ENCODE measurements around the gene PPP1R12B. TPM values are rescaled to one million over a fixed set of nuclear protein-coding genes. Genes with fewer than 3 reads are reported as not detected.
"Not testable (repeated sequence)": the region's sequence is repeated elsewhere in the genome, so short reads cannot be mapped to it uniquely, and the experiment has no call there.

Gene PPP1R12B
- total RNA-seq, 1 donor from 2014 or later, result 44.9 TPM

DNA sequence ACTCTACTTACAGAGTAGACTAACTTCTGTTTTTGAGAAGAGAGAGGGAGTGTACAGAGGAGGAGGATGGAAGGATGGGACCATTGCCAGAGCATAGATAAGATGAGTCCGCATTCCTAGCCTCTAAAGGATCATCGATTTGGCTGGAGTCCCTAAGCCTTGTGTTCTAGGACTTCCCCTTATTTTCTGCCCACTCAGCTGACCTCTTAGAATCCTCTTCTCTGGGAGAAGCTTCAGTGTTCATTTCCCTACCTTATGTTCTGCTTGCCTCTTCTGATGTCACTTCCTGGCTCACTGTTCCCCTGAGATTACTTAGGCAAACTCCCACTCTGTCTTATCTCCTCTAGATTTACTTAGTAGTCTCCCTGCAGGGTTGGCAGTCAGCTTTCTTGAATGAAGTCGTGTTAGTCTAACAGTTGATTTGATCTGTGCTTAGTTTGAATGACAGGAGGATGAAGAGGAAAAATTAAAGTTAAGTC lies 205.1 kb downstream of the PPP1R12B start:
- H3K27ac Mint-ChIP-seq, result no peak overlapping the region
- TF ChIP-seq, protein P1, sequence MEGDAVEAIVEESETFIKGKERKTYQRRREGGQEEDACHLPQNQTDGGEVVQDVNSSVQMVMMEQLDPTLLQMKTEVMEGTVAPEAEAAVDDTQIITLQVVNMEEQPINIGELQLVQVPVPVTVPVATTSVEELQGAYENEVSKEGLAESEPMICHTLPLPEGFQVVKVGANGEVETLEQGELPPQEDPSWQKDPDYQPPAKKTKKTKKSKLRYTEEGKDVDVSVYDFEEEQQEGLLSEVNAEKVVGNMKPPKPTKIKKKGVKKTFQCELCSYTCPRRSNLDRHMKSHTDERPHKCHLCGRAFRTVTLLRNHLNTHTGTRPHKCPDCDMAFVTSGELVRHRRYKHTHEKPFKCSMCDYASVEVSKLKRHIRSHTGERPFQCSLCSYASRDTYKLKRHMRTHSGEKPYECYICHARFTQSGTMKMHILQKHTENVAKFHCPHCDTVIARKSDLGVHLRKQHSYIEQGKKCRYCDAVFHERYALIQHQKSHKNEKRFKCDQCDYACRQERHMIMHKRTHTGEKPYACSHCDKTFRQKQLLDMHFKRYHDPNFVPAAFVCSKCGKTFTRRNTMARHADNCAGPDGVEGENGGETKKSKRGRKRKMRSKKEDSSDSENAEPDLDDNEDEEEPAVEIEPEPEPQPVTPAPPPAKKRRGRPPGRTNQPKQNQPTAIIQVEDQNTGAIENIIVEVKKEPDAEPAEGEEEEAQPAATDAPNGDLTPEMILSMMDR (IDR thresholded peaks at IDR 0.05; ENCODE audit: unreplicated experiment), result no peak
- no peak overlapping the region for H3K4me3 Mint-ChIP-seq (ENCODE audit: low read depth)
- H3K9me3 Mint-ChIP-seq (ENCODE audit: low read depth), result no peaks in the 10 kb centered on the region
- no peak for DNase-seq (ENCODE audit: low spot score, unreplicated experiment)
- peaks cover 3% of the 10 kb centered on the region for H3K36me3 Mint-ChIP-seq (ENCODE audit: insufficient read depth)
- no peaks in the 10 kb centered on the region for H3K27me3 Mint-ChIP-seq
- peaks cover 13% of the 10 kb centered on the region for H3K4me1 Mint-ChIP-seq (ENCODE audit: low read depth)

DNA sequence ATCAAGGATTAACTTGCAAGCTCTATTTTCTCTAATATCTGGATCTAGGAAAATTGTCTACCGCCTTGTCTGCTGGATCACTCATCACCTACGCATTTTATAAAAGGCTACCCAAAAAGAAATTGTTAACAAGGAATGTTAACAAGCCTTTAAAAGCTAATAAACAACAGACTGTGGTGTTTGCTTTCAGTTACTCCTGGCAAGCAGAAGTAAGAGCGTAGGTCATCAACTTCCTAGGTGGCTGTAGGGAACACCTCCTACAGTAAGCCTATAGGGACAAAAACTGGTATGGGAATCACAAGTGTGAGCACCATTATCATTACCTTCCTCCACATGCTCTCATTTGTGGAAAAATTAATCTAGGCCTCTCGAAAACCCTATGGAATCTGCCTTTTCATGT lies 206.1 kb downstream of the PPP1R12B start:
- H3K4me3 Mint-ChIP-seq (ENCODE audit: low read depth); DNase-seq (ENCODE audit: low spot score, unreplicated experiment); H3K36me3 Mint-ChIP-seq (ENCODE audit: insufficient read depth); H3K9me3 Mint-ChIP-seq (ENCODE audit: low read depth); H3K27me3 Mint-ChIP-seq; H3K27ac Mint-ChIP-seq: not testable (repeated sequence)
- peaks cover 15% of the 10 kb centered on the region for H3K4me1 Mint-ChIP-seq (ENCODE audit: low read depth)

DNA sequence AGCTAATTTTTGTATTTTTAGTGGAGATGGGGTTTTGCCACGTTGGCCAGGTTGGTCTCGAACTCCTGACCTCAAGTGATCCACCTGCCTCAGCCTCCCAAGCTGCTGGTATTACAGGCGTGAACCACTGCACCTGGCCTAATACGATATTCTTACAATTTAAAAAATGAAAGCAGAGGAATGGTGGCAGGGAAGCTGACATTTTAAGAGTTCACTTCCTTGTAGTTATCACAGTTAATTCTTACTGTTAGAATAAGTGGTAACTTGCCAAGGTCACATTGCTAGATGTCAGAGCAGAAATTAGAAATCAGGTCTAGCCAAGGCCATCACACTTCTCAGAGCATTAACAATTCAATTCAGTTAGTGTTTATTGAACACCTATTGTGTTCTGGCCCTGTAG lies 207.5 kb downstream of the PPP1R12B start:
- H3K27me3 Mint-ChIP-seq; H3K27ac Mint-ChIP-seq; H3K36me3 Mint-ChIP-seq (ENCODE audit: insufficient read depth); H3K4me3 Mint-ChIP-seq (ENCODE audit: low read depth); H3K9me3 Mint-ChIP-seq (ENCODE audit: low read depth); DNase-seq (ENCODE audit: low spot score, unreplicated experiment): not testable (repeated sequence)
- peaks cover 15% of the 10 kb centered on the region for H3K4me1 Mint-ChIP-seq (ENCODE audit: low read depth)

DNA sequence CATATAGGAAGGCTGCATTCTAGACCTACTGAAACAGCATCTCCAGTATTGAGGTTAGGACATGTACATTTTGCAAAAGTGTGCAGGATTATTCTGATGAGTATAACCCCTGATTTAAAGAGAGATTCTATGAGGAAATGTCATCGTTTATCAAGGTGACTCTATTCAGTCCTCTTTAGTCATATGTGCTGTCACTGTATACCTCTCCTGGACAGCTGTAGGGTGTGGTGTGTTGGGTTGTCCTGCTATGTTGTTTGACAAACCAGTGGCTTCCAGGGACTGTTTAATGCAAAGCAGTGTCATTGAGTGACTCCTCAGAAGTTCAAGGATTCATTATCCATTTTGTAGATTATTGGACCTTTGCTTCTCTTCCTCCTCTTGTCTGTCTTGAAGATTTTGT lies 209.2 kb downstream of the PPP1R12B start:
- not testable (repeated sequence) for H3K4me3 Mint-ChIP-seq (ENCODE audit: low read depth); H3K27me3 Mint-ChIP-seq; H3K9me3 Mint-ChIP-seq (ENCODE audit: low read depth); H3K27ac Mint-ChIP-seq; H3K36me3 Mint-ChIP-seq (ENCODE audit: insufficient read depth); DNase-seq (ENCODE audit: low spot score, unreplicated experiment)
- H3K4me1 Mint-ChIP-seq (ENCODE audit: low read depth), result peaks cover 15% of the 10 kb centered on the region

DNA sequence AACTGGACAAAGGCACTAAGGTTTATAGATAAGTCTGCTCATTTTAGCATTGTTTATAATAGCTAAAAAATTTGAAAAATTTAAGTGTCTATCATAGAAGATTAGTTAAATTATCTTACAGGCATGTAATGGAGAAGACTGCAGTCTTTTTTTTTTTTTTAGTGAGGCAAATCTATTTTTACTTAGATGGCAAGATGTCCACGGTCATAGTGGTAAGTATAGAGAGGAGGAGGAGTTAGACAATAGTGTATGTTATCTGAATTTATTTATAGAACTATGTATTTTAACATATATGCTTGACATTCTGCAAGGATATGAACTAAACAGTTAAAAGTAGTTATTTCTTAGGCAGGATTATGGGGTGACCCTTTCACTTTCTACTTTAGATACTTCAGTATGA lies 212.7 kb downstream of the PPP1R12B start:
- no peak for DNase-seq (ENCODE audit: low spot score, unreplicated experiment)
- peaks cover 24% of the 10 kb centered on the region for H3K4me1 Mint-ChIP-seq (ENCODE audit: low read depth)
- H3K27me3 Mint-ChIP-seq, result no peaks in the 10 kb centered on the region
- H3K36me3 Mint-ChIP-seq (ENCODE audit: insufficient read depth), result peaks cover 5% of the 10 kb centered on the region
- H3K4me3 Mint-ChIP-seq (ENCODE audit: low read depth), result no peak overlapping the region
- no peak overlapping the region for H3K27ac Mint-ChIP-seq
- TF ChIP-seq, protein P1 (IDR thresholded peaks at IDR 0.05; ENCODE audit: unreplicated experiment), result no peak
- no peaks in the 10 kb centered on the region for H3K9me3 Mint-ChIP-seq (ENCODE audit: low read depth)

DNA sequence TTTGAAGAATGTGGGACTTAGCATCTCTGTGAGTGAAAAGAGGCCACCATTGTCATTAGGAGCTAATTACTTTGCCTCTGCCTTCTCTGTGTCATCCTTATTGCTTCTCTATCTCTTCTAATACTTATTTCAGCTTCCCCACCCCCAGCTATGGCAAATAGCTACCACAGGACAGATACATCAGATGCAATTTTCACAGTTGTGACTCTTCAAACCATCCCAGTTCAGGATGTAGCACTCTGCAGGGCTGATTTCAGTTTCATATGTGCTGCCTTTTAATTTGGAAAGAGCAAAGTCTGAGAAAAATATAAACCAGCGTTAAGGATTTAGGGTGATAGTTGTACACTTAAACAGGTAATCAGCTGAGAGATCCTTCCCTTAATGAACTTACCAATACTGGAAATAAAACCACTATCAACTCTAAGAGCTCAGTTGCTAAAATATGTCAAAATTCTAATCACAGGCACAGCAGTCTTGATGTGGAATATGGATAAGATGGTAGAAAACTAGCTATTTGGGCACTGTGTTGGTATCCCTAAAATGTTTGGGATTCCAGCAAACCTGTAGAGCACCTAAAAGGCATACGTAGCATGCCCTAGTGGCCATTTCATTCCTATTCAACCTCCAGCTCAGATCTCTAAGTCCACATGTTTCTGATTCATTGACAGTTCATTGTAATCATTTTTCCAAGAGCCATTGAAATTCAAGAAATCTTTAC lies 213.4 kb downstream of the PPP1R12B start:
- H3K4me3 Mint-ChIP-seq (ENCODE audit: low read depth), result no peak overlapping the region
- no peaks in the 10 kb centered on the region for H3K9me3 Mint-ChIP-seq (ENCODE audit: low read depth)
- no peak overlapping the region for H3K27ac Mint-ChIP-seq
- H3K27me3 Mint-ChIP-seq, result no peaks in the 10 kb centered on the region
- no peak for DNase-seq (ENCODE audit: low spot score, unreplicated experiment)
- H3K4me1 Mint-ChIP-seq (ENCODE audit: low read depth), result peaks cover 20% of the 10 kb centered on the region
- TF ChIP-seq, protein P1 (IDR thresholded peaks at IDR 0.05; ENCODE audit: unreplicated experiment), result peak; percentile 15
- peaks cover 1% of the 10 kb centered on the region for H3K36me3 Mint-ChIP-seq (ENCODE audit: insufficient read depth)

DNA sequence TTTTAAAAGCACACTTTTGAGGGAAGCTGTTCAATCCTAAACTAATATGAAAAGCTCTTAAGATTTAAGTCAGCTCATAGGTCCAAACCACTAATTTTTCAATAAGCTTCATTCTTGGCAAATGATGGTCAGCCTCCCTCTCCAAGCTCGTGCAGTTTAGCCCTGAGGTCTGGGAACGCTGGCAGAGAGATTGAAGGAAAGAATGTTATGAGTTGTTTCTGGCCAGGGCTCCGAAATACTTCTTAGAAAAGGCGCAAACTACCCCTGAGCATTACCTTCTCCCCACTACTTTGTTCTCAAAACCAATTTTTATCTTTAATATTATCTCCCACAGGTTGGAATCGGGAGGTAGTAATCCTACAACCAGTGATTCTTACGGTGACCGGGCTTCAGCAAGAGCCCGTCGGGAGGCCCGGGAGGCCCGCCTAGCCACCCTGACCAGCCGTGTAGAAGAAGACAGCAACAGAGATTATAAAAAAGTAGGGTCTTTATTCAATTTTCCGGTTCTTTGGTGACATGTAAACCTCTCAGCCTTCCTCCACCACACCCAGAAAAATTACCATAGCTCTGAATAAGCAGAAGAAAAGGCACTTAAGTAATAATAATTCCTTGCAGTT lies 214.1 kb downstream of the PPP1R12B start:
- peaks cover 1% of the 10 kb centered on the region for H3K36me3 Mint-ChIP-seq (ENCODE audit: insufficient read depth)
- H3K4me1 Mint-ChIP-seq (ENCODE audit: low read depth), result peaks cover 24% of the 10 kb centered on the region
- no peak overlapping the region for H3K4me3 Mint-ChIP-seq (ENCODE audit: low read depth)
- H3K27ac Mint-ChIP-seq, result no peak overlapping the region
- TF ChIP-seq, protein P1 (IDR thresholded peaks at IDR 0.05; ENCODE audit: unreplicated experiment), result no peak
- no peaks in the 10 kb centered on the region for H3K9me3 Mint-ChIP-seq (ENCODE audit: low read depth)
- H3K27me3 Mint-ChIP-seq, result no peaks in the 10 kb centered on the region
- no peak for DNase-seq (ENCODE audit: low spot score, unreplicated experiment)

Data from progenitor cell of endocrine pancreas (in vitro differentiated cells).